ENCODE results near the gene PLEKHB1.

The PLEKHB1 gene

GRCh38 chr11:73614591-73614990 lies 31.8 kb upstream of the PLEKHB1 start:
- no peaks in the 10 kb centered on the region for H3K36me3 Mint-ChIP-seq (ENCODE audit: low read depth)
- no peak overlapping the region for H3K4me3 Mint-ChIP-seq
- H3K4me1 Mint-ChIP-seq: no peaks in the 10 kb centered on the region
- H3K27me3 Mint-ChIP-seq (ENCODE audit: low read depth): no peaks in the 10 kb centered on the region
- no peaks in the 10 kb centered on the region for H3K9me3 Mint-ChIP-seq
- no peak overlapping the region for H3K27ac Mint-ChIP-seq
- TF ChIP-seq CTCF (IDR thresholded peaks at IDR 0.05; ENCODE audit: unreplicated experiment in 3 of 3): no peak

- Mint-ChIP-seq H3K4me1 (peaks cover 19% of the 10 kb centered on the region), H3K9me3 (no peaks in the 10 kb centered on the region), H3K27ac (no peak overlapping the region), H3K27me3 (ENCODE audit: low read depth) (peaks cover 4% of the 10 kb centered on the region), H3K36me3 (ENCODE audit: low read depth) (no peaks in the 10 kb centered on the region), H3K4me3 (no peak overlapping the region)
- TF ChIP-seq CTCF (IDR thresholded peaks at IDR 0.05; ENCODE audit: unreplicated experiment in 3 of 3): no peak
Observed at GRCh38 chr11:73622926-73623593, 23.3 kb upstream of the PLEKHB1 start.

- TF ChIP-seq CTCF (IDR thresholded peaks at IDR 0.05; ENCODE audit: unreplicated experiment in 3 of 3): no peak
- Mint-ChIP-seq H3K36me3 (ENCODE audit: low read depth) (no peaks in the 10 kb centered on the region), H3K4me1 (peaks cover 19% of the 10 kb centered on the region)
Observed at GRCh38 chr11:73623686-73624085, 22.7 kb upstream of the PLEKHB1 start.

GRCh38 chr11:73625696-73626318 lies 20.6 kb upstream of the PLEKHB1 start:
- TF ChIP-seq CTCF (IDR thresholded peaks at IDR 0.05; ENCODE audit: unreplicated experiment in 3 of 3): peak; percentile 89 to 94 (median 91)
- peaks cover 4% of the 10 kb centered on the region for H3K27me3 Mint-ChIP-seq (ENCODE audit: low read depth)
- H3K4me1 Mint-ChIP-seq: peaks cover 19% of the 10 kb centered on the region
- H3K9me3 Mint-ChIP-seq: no peaks in the 10 kb centered on the region
- H3K27ac Mint-ChIP-seq: no peak overlapping the region
- no peaks in the 10 kb centered on the region for H3K36me3 Mint-ChIP-seq (ENCODE audit: low read depth)
- H3K4me3 Mint-ChIP-seq: peak overlapping the region in 1 of 3 experiments; percentile 16

More at GRCh38 chr11:73623686-73624085, 22.7 kb upstream of the PLEKHB1 start:
- H3K27ac Mint-ChIP-seq: peak overlapping the region in 1 of 3 experiments; percentile 3
- peak overlapping the region in 1 of 3 experiments; percentile 36 for H3K4me3 Mint-ChIP-seq
- peaks cover 4% of the 10 kb centered on the region for H3K27me3 Mint-ChIP-seq (ENCODE audit: low read depth)
- H3K9me3 Mint-ChIP-seq: no peaks in the 10 kb centered on the region

- Mint-ChIP-seq H3K9me3 (peaks cover 3% of the 10 kb centered on the region), H3K27ac (no peak overlapping the region), H3K36me3 (ENCODE audit: low read depth) (no peaks in the 10 kb centered on the region), H3K27me3 (ENCODE audit: low read depth) (no peaks in the 10 kb centered on the region), H3K4me1 (peaks cover 5% of the 10 kb centered on the region), H3K4me3 (no peak overlapping the region)
- no peak for TF ChIP-seq CTCF (IDR thresholded peaks at IDR 0.05; ENCODE audit: unreplicated experiment in 3 of 3)
Observed at GRCh38 chr11:73629907-73630306, 16.5 kb upstream of the PLEKHB1 start.

GRCh38 chr11:73632996-73633395 lies 13.4 kb upstream of the PLEKHB1 start:
- TF ChIP-seq CTCF (IDR thresholded peaks at IDR 0.05; ENCODE audit: unreplicated experiment in 3 of 3): no peak
- Mint-ChIP-seq H3K36me3 (ENCODE audit: low read depth) (no peaks in the 10 kb centered on the region), H3K4me1 (no peaks in the 10 kb centered on the region), H3K4me3 (no peak overlapping the region), H3K27me3 (ENCODE audit: low read depth) (no peaks in the 10 kb centered on the region), H3K27ac (no peak overlapping the region), H3K9me3 (peaks cover 3% of the 10 kb centered on the region)

Data from nephron (organoid).